HFF-Myc (cell line): ENCODE measurements around the gene TLL2.

ENCODE experiments used
- DNase-seq: peaks from one replicate; pipeline ENCODE4 v3.0.0-alpha.2; 2011; ENCODE audit warnings: low read depth; ENCODE audit errors: extremely low read depth
- H3K4me3 ChIP-seq: replicated peaks from 2 replicates; pipeline ENCODE4 v1.5.1; 2011; ENCODE audit warnings: low read depth, mild to moderate bottlenecking, control low read depth, low read length
- TF ChIP-seq, protein P1 (sequence below): IDR thresholded peaks from 2 replicates; pipeline ENCODE4 v1.5.1; 2012; ENCODE audit warnings: mild to moderate bottlenecking, low read depth, low read length, control low read depth; ENCODE audit errors: missing control alignments

TLL2 gene

DNA sequence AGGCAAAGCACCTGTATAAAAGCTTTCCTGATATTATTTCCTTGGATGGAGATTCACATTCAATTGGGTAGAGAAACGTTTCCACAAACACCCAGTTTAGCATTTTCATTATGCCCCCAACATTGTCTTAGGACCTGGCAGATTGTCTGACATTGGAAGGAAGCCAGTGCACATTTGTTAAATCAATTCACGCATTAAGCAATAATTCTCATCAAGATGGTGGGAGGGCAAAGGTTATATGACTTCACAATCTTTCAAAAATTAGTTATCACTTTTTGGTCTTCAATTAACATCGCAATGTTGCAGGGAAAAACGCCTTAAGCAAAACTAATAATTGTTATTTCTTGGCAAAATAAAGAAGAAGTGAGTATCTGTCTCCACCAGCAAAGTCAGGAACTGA lies 171.3 kb downstream of the TLL2 start:
- no peak overlapping the region for H3K4me3 ChIP-seq
- TF ChIP-seq, protein P1, sequence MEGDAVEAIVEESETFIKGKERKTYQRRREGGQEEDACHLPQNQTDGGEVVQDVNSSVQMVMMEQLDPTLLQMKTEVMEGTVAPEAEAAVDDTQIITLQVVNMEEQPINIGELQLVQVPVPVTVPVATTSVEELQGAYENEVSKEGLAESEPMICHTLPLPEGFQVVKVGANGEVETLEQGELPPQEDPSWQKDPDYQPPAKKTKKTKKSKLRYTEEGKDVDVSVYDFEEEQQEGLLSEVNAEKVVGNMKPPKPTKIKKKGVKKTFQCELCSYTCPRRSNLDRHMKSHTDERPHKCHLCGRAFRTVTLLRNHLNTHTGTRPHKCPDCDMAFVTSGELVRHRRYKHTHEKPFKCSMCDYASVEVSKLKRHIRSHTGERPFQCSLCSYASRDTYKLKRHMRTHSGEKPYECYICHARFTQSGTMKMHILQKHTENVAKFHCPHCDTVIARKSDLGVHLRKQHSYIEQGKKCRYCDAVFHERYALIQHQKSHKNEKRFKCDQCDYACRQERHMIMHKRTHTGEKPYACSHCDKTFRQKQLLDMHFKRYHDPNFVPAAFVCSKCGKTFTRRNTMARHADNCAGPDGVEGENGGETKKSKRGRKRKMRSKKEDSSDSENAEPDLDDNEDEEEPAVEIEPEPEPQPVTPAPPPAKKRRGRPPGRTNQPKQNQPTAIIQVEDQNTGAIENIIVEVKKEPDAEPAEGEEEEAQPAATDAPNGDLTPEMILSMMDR: no peak
- no peak for DNase-seq

DNA sequence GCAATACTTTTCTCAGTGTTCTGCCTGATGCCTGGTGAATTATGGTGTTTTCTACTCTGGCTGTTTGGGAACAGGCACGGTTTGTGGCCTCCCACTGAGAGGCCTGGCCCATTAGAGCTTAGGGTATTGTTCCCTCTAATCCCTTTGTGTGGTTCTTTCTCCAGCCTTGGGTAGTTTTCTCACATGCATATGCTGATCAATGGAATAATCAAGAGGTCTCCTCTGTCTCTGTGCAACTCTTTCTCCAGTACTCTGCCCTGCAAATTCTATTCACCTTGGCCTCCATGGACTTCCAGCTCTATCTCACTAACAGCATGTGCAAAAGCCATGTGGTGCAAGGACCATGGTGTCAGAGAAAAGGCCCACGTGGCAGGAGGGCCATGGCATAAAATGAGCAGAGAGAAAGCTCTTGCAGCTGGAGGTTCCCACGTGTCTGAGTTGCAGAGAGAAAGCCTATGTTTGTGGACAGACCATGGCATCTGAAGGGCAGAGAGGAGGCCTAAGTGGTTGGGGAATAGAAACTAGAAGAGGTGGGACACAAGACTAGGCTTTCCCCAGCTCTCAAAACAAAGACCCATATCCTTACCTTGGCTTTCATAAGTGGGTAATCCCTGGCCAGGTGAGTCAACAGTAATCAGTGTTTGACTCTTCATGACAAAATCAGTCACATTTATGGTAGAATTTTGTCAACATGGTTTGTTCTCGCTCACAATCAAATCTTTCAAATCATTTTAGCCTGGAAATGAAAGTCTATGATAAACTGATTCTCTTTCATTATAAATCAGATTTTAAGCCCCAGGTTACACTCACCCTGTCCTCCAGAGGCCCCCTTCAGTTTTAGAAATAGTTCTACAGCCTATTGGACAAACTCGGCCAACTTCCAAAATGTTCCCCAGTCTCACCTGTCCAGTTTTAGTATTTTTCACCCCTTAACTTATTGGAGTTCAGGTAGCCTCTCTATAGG lies 172.2 kb downstream of the TLL2 start:
- TF ChIP-seq, protein P1: no peak
- no peak for DNase-seq

DNA sequence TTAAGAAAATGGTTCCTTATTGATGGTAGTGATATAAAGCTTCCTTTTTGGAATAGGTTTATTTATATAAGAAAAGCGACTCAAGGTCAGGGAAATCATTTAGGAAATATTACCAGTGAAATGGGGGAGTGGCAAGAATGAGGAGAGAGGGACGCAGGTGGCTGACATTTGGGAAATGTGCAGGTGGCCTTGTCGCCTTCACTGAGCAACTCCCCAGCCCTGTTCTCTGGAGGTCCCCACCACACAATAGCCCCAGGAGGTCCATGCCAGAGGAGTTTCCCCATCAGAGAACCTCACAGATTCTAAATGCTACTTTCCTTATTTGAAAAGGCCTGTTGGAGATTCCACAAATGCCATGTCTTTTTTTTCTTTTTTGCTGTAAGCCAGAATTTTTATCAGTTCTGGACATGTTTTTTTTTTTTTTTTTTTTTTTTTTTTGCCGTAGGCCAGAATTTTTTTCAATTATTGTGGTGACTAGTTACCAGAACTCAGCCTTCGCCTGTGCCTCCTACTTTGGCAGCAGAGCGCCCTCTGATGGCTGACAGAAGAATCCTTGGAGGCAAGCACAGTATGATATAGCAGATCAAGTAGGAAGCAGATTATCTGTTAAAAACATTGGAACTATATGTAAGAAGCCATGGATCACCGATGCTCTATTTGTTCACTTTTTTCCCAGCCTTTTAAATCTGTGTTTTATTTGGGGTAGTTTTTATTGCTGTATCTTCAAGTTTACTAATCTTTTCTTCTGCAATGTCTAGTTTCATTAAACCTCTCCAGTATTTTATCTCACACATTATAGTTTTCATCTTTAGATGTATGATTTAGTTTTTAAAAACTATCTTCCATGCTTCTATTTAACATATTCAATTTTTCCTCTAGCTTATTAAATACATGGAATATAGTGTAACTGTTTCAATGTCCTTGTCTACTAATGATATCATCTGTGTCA lies 173.5 kb downstream of the TLL2 start:
- DNase-seq: peak; percentile 20
- no peak overlapping the region for H3K4me3 ChIP-seq
- TF ChIP-seq, protein P1: peak; percentile 85

More for the DNA sequence above, 172.2 kb downstream of the TLL2 start:
- H3K4me3 ChIP-seq: no peak overlapping the region

DNA sequence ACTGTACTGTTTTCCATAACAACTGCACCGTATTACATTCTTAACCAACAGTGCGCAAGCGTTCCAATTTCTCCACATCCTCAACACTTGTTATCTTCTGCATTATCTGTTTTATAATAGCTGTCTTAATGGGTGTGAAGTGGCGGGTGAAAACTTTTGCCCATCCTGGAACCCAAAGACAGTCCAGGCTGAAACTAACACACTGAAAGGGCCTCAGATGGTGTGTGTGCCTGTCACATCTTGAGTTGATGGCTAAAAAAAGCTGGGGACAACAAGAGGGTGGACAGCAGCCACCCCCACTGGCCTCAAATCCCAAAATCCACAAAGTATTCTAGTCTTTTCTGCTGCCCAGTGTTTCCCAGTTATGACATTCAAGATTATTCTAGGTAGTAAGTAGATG lies 174.3 kb downstream of the TLL2 start:
- TF ChIP-seq, protein P1: no peak
- no peak for DNase-seq
- no peak overlapping the region for H3K4me3 ChIP-seq

DNA sequence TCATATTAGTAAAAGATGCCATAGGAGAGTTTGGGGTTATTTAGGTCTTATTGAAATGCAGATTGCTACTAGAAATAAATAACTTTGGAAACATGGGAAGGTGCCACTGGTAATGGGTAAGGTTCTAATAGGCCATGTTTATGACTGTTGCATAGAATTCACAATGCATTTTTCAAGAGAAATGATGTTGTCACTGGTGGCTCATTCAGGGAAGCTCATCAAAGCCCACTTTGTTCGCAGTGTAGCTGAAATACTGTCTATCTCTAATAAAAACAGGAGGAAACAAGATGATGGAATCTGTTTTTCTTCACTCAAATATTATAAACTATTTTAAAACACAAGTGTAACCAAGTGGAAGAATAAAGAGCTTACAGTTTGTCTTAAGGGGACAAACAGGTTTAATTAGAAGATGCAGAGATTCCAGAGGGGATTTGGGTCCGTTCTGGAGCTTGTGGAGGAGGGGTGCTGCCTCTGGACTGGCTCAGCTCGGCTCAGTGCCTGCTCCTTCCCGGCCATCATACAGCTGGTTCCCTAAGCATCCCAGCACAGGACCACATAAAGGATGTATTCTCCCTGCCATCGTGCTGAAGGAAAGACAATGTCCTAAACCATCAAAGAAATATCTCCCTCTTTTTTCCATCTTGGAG lies 175.3 kb downstream of the TLL2 start:
- TF ChIP-seq, protein P1: no peak
- H3K4me3 ChIP-seq: no peak overlapping the region
- no peak for DNase-seq

DNA sequence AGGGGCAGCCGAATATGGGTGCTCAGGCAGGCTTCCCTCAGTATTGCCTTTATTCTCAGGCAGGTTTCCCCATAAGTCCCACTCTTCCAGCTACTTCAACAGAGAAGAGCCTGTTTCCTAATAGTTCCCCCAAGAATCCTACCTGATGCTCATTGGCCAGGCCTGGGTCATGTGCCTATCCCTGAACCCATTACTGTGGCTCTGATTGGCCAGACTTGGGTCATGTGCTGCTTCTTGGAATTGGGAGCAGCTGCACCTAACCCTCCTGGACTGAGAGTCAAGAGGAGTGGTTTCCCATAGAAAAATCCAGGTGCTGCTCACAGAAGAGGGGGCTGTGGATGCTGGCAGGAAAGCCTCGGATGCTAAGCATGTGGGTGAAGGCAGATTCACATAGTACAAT lies 176.6 kb downstream of the TLL2 start:
- no peak for DNase-seq
- TF ChIP-seq, protein P1: no peak

More for the DNA sequence above, 176.6 kb downstream of the TLL2 start:
- H3K4me3 ChIP-seq: no peak overlapping the region
